Measurements from ENCODE around the gene KATNBL1. TPM values are rescaled to one million over a fixed set of nuclear protein-coding genes. Genes with fewer than 3 reads are reported as not detected.

The KATNBL1 gene
- total and polyA plus RNA-seq, 2 donors (not counting 3 experiments of a cell fraction or from before 2014, with no cell fraction given), result 14.1 to 56.8 TPM

DNA sequence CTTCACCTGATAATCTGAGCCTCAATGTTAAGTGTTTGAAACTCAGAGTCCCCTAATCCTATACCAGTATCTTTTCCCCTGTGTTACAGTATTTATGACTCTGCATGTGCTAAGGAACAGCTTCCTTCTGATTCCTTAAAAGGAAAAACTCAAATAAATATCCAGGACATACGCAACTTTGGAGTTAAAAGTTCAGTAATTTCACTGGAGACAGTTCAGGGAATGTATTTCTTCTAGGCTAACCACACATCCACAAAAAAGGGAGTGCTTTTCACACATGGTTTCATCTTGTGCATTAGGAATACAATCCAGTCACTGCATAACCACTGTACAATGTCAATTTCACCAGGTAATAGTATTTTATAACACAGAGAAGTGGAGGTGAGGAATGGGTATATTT is 77.0 kb downstream of the KATNBL1 start:
- CTCF ChIA-PET, result interaction anchor here (1.0 to 2.6 kb wide), 5 partner anchors 9 to 324 kb away, joined by 3 to 11 read pairs (median 6); partner anchors contain the start of gene KATNBL1

More for the DNA sequence above, 77.0 kb downstream of the KATNBL1 start:
- Histone ChIP-seq H3K27me3 (ENCODE audit: control insufficient read depth in 2 of 2, insufficient read depth in 2 of 2, low read length in 2 of 2) (no peaks in the 10 kb centered on the region), H4K20me1 (replicated peaks; ENCODE audit: control insufficient read depth, extremely low read depth, insufficient read depth, low read length) (no peaks in the 10 kb centered on the region), H3K27ac (ENCODE audit: insufficient read depth, low read depth, low read length) (no peak overlapping the region), H3K79me2 (ENCODE audit: control insufficient read depth, insufficient read depth, low read length) (no peaks in the 10 kb centered on the region), H3K9me3 (replicated peaks; ENCODE audit: control insufficient read depth, insufficient read depth, low read length) (no peaks in the 10 kb centered on the region), H3K4me3 (replicated peaks in 1 of 3; ENCODE audit: insufficient read depth in 1 of 3, low read depth in 1 of 3, low read length in 3 of 3) (no peak overlapping the region), H3K9ac (replicated peaks; ENCODE audit: extremely low read depth, insufficient read depth, low read length) (no peak overlapping the region), H3K36me3 (ENCODE audit: control insufficient read depth in 2 of 2, extremely low read depth in 1 of 2, insufficient read depth in 2 of 2, low read length in 2 of 2) (no peaks in the 10 kb centered on the region), H3K9me1 (replicated peaks; ENCODE audit: control insufficient read depth, extremely low read depth, insufficient read depth, low read length) (no peaks in the 10 kb centered on the region), H3K4me2 (ENCODE audit: insufficient read depth, low read length) (no peak overlapping the region), H2AFZ (ENCODE audit: low read depth, low read length) (no peak overlapping the region), H3K4me1 (ENCODE audit: control insufficient read depth, extremely low read depth, insufficient read depth, low read length) (no peaks in the 10 kb centered on the region)
- dilution Hi-C loops (cut with MboI; ENCODE audit: extremely low pct_ligation_motif_present, low sequenced_read_pairs) (no loop called here), intact Hi-C loops (cut with micrococcal nuclease) (no loop called here)
- TF ChIP-seq FOS (IDR thresholded peaks at IDR 0.05; ENCODE audit: borderline replicate concordance, insufficient read depth, low read length) (no peak), GATA2 (IDR thresholded peaks at IDR 0.05; ENCODE audit: insufficient read depth, insufficient read length, low read depth, low read length) (no peak), MYC (IDR thresholded peaks at IDR 0.05; ENCODE audit: low read depth, low read length) (no peak), POLR2A (IDR thresholded peaks at IDR 0.05; ENCODE audit: low read depth, low read length) (no peak), EZH2 (IDR thresholded peaks at IDR 0.05; ENCODE audit: borderline replicate concordance, low read depth, low read length, severe bottlenecking) (no peak), POLR2AphosphoS5 (IDR thresholded peaks at IDR 0.05; ENCODE audit: insufficient read depth, low read depth, low read length) (no peak), JUN (IDR thresholded peaks at IDR 0.05; ENCODE audit: borderline replicate concordance, insufficient read depth, insufficient read length, low read depth) (no peak)
- TF ChIP-seq, protein P1, sequence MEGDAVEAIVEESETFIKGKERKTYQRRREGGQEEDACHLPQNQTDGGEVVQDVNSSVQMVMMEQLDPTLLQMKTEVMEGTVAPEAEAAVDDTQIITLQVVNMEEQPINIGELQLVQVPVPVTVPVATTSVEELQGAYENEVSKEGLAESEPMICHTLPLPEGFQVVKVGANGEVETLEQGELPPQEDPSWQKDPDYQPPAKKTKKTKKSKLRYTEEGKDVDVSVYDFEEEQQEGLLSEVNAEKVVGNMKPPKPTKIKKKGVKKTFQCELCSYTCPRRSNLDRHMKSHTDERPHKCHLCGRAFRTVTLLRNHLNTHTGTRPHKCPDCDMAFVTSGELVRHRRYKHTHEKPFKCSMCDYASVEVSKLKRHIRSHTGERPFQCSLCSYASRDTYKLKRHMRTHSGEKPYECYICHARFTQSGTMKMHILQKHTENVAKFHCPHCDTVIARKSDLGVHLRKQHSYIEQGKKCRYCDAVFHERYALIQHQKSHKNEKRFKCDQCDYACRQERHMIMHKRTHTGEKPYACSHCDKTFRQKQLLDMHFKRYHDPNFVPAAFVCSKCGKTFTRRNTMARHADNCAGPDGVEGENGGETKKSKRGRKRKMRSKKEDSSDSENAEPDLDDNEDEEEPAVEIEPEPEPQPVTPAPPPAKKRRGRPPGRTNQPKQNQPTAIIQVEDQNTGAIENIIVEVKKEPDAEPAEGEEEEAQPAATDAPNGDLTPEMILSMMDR (IDR thresholded peaks at IDR 0.05; ENCODE audit: extremely low read depth in 1 of 2, insufficient read depth in 1 of 2, low read depth in 1 of 2, low read length in 2 of 2), result no peak
- TF ChIP-seq, protein P2, sequence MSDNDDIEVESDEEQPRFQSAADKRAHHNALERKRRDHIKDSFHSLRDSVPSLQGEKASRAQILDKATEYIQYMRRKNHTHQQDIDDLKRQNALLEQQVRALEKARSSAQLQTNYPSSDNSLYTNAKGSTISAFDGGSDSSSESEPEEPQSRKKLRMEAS (IDR thresholded peaks at IDR 0.05; ENCODE audit: insufficient read depth, insufficient read length), result no peak
- no TSS peak for BruUV-seq (replicated peaks)
- DNase-seq (ENCODE audit: low read depth, low spot score) (no peak), FAIRE-seq (no peak)
- POLR2A ChIA-PET, result no interaction called here

All from endothelial cell of umbilical vein (primary cell).